K562 (cell line): ENCODE data around the gene LMBR1L. TPM values are rescaled to one million over a fixed set of nuclear protein-coding genes. Genes with fewer than 3 reads are reported as not detected.

Source experiments
- ASH1L ChIP-seq: fragments of 450-650 bp; IDR thresholded peaks from 2 replicates; pipeline ENCODE4 v1.6.1; 2018; ENCODE audit warnings: borderline replicate concordance, mild to moderate bottlenecking, low read depth; ENCODE audit not compliant: partially characterized antibody
- CEBPB ChIP-seq: fragments of 450-650 bp; IDR thresholded peaks from 2 replicates; pipeline ENCODE4 v1.6.1; 2016; ENCODE audit warnings: missing genetic modification characterization, missing compliant biosample characterization
- CEBPG ChIP-seq, 3 experiments: fragments of 200-800 bp in 1 of 3; sonication (Bioruptor generic) in 1 of 3; sonication (generic) in 1 of 3; formaldehyde crosslinking in 1 of 3; IDR thresholded peaks in 2 of 3; conservative IDR thresholded peaks in 1 of 3; 2 replicates each; pipeline versions ENCODE4 v1.6.1 to v1.8.0; 2016 to 2022; ENCODE audit warnings: missing compliant biosample characterization in 2 of 3, missing genetic modification characterization in 2 of 3, mild to moderate bottlenecking in 1 of 3, missing genetic modification reagents in 1 of 3
- CREM ChIP-seq: IDR thresholded peaks from 2 replicates; pipeline ENCODE4 v1.6.1; 2014; ENCODE audit warnings: antibody characterized with exemption, low read depth
- E2F5 ChIP-seq: sonication (generic); formaldehyde crosslinking; IDR thresholded peaks from 2 replicates; pipeline ENCODE4 v1.8.0; 2022; ENCODE audit warnings: mild to moderate bottlenecking, missing genetic modification reagents
- HNRNPLL ChIP-seq: fragments of 200-400 bp; formaldehyde crosslinking; IDR thresholded peaks from 2 replicates; pipeline ENCODE4 v1.6.1; 2017; ENCODE audit warnings: low read length, low read depth, mild to moderate bottlenecking; ENCODE audit not compliant: poor library complexity, severe bottlenecking
- KDM2B ChIP-seq: fragments of 250-450 bp; sonication (Bioruptor Pico); IDR thresholded peaks from 2 replicates; pipeline ENCODE4 v1.8.0; 2021; ENCODE audit warnings: mild to moderate bottlenecking, moderate library complexity
- NR0B1 ChIP-seq: fragments of 450-650 bp; IDR thresholded peaks from one replicate; pipeline ENCODE4 v1.6.1; 2018; ENCODE audit warnings: mild to moderate bottlenecking, moderate library complexity; ENCODE audit not compliant: partially characterized antibody
- PBX2 ChIP-seq, 2 experiments: IDR thresholded peaks in 1 of 2; conservative IDR thresholded peaks in 1 of 2; 2 replicates each; pipeline ENCODE4 v1.6.1; 2016; ENCODE audit warnings: low read depth in 2 of 2, mild to moderate bottlenecking in 1 of 2, missing compliant biosample characterization in 1 of 2, missing genetic modification characterization in 1 of 2, moderate library complexity in 1 of 2
- STAG1 ChIP-seq: sonication (generic); formaldehyde crosslinking; IDR thresholded peaks from 2 replicates; pipeline ENCODE4 v1.5.0; 2020; ENCODE audit warnings: missing genetic modification reagents, borderline replicate concordance
- TEAD4 ChIP-seq, 2 experiments: sonication (generic) in 1 of 2; formaldehyde crosslinking in 1 of 2; IDR thresholded peaks; 2 replicates each; pipeline versions ENCODE4 v1.6.1 to v1.8.0; 2012 to 2022; ENCODE audit warnings: borderline replicate concordance in 1 of 2, inconsistent platforms in 1 of 2, low read length in 1 of 2, mild to moderate bottlenecking in 1 of 2, missing genetic modification reagents in 1 of 2
- TOE1 ChIP-seq, 2 experiments: fragments of 450-650 bp in 1 of 2; sonication (generic) in 1 of 2; formaldehyde crosslinking in 1 of 2; IDR thresholded peaks; 2 replicates each; pipeline versions ENCODE4 v1.7.1 to v1.8.0; 2016 to 2022; ENCODE audit warnings: borderline replicate concordance in 2 of 2, mild to moderate bottlenecking in 2 of 2, antibody characterized with exemption in 1 of 2, inconsistent platforms in 1 of 2, low read depth in 1 of 2, missing genetic modification reagents in 1 of 2, moderate library complexity in 1 of 2
- VEZF1 ChIP-seq: fragments of 200-800 bp; sonication (Bioruptor generic); IDR thresholded peaks from 2 replicates; pipeline ENCODE4 v1.6.1; 2017; ENCODE audit warnings: missing genetic modification characterization, missing compliant biosample characterization
- ZNF165 ChIP-seq: fragments of 250-450 bp; sonication (Bioruptor Pico); IDR thresholded peaks from 2 replicates; pipeline ENCODE4 v1.4.0; 2020; ENCODE audit warnings: borderline replicate concordance
- ZNF395 ChIP-seq: fragments of 200-800 bp; sonication (Bioruptor generic); IDR thresholded peaks from 2 replicates; pipeline ENCODE4 v1.6.1; 2017; ENCODE audit warnings: missing genetic modification characterization, missing compliant biosample characterization
- ZNF57 ChIP-seq: fragments of 450-650 bp; formaldehyde crosslinking; IDR thresholded peaks from 2 replicates; pipeline ENCODE4 v1.4.0; 2020; ENCODE audit warnings: mild to moderate bottlenecking, moderate library complexity
- polyA plus RNA-seq, 8 experiments: library from polyadenylated mRNA; depleted of rRNA in 4 of 8; stranded (reverse) in 5 of 8; unstranded in 3 of 8; fragments of >200 nt; fragmentation: Nextera tagmentation in 2 of 8; fragmentation: Illumina TruSeq in 1 of 8; extraction: Ambion mirVana in 2 of 8; extraction: Trizol in 1 of 8; gene quantifications; 2 replicates each; pipeline versions ENCODE4 v1.2.1 to v1.2.3, GENCODE V29; 2011 to 2014; ENCODE audit warnings: inconsistent platforms in 1 of 8, missing spikeins in 1 of 8
- total RNA-seq, 7 experiments: library from RNA; depleted of rRNA in 6 of 7; stranded (reverse); fragments of >200 nt in 6 of 7; fragmentation: Illumina TruSeq in 2 of 7; extraction: Trizol in 2 of 7; gene quantifications; 2 replicates each; pipeline versions ENCODE4 v1.2.1 to v1.2.3, GENCODE V29; 2011 to 2021; ENCODE audit warnings: low replicate concordance in 1 of 7

LMBR1L gene
- total and polyA plus RNA-seq, 9 of the 15 experiments (the other 6 are each of a cell fraction or from before 2014, with no cell fraction given) = 2.5 to 57.0 (median 31.1) TPM

GRCh38 chr12:49110464-49111155 is at the start of gene LMBR1L (continued):
- TF ChIP-seq ZNF395 (CRISPR knock-in tag) (no peak), ZNF57 (CRISPR knock-in tag) (no peak), HNRNPLL (peak; percentile 39), TOE1 (IDR thresholded peaks at IDR 0.05; ENCODE audit: borderline replicate concordance) (peak; percentile 28; the same call in 1 of the 2 replicates), TOE1 (CRISPR knock-in tag; IDR thresholded peaks at IDR 0.05; ENCODE audit: borderline replicate concordance, low read depth) (no peak), CEBPB (tag) (no peak), KDM2B (CRISPR knock-in tag) (no peak), E2F5 (CRISPR knock-in tag) (no peak), ZNF165 (CRISPR knock-in tag) (no peak), PBX2 (CRISPR knock-in tag; IDR thresholded peaks at IDR 0.05; ENCODE audit: low read depth) (peak; percentile 56), PBX2 (tag; conservative IDR thresholded peaks at IDR 0.05; ENCODE audit: low read depth) (peak; percentile 98), TEAD4 (IDR thresholded peaks at IDR 0.05; ENCODE audit: low read length) (no peak), TEAD4 (CRISPR knock-in tag; IDR thresholded peaks at IDR 0.05; ENCODE audit: borderline replicate concordance) (no peak), STAG1 (CRISPR knock-in tag) (no peak), VEZF1 (peak; percentile 66), CREM (peak; percentile 95), NR0B1 (no peak), ASH1L (peak; percentile 88), CEBPG (CRISPR knock-in tag; IDR thresholded peaks at IDR 0.05) (0 out of 2 replicates have a peak, but pooled peaks have one; percentile 11), CEBPG (tag; conservative IDR thresholded peaks at IDR 0.05 in 1 of 2, IDR thresholded peaks at IDR 0.05 in 1 of 2) (no peak)
